ENCODE data around the gene FGFR4.

- TF ChIP-seq CTCF (IDR thresholded peaks at IDR 0.05) (no peak), POLR2A (IDR thresholded peaks at IDR 0.05) (no peak)
Measured at GRCh38 chr5:177040814-177041420, 45.8 kb upstream of the FGFR4 start.

All from testis (tissue), 2 donors.